SK-N-SH treated with all-trans-retinoic acid at 6 μM for 48 hours (cell line): ENCODE results near the gene PDF.
A peak's percentile ranks its signal among the peaks of the same experiment; 100 is the strongest.

ENCODE experiments used
- ATAC-seq: fragments of 200-7000 bp; cut with Tn5 transposase; 3 replicates; pipeline ENCODE4 v1.9.1; 2020; ENCODE audit warnings: mild to moderate bottlenecking, moderate library complexity
- ARNTL ChIP-seq: fragments of 450-650 bp; formaldehyde crosslinking; IDR thresholded peaks from 2 replicates; pipeline ENCODE4 v1.5.0; 2020; ENCODE audit warnings: low read depth, mild to moderate bottlenecking, moderate library complexity, borderline replicate concordance
- BACH2 ChIP-seq: fragments of 250-450 bp; sonication (Bioruptor Pico); IDR thresholded peaks from 2 replicates; pipeline ENCODE4 v1.9.0; 2021; ENCODE audit warnings: mild to moderate bottlenecking, borderline replicate concordance
- CSDC2 ChIP-seq: fragments of 250-450 bp; sonication (Bioruptor Pico); IDR thresholded peaks from 2 replicates; pipeline ENCODE4 v1.5.0; 2020; ENCODE audit warnings: mild to moderate bottlenecking, moderate library complexity
- ESRRG ChIP-seq: fragments of 250-450 bp; sonication (Bioruptor Pico); IDR thresholded peaks from 2 replicates; pipeline ENCODE4 v1.6.1; 2021; ENCODE audit warnings: mild to moderate bottlenecking
- GLIS3 ChIP-seq: fragments of 250-450 bp; sonication (Bioruptor Pico); IDR thresholded peaks from 2 replicates; pipeline ENCODE4 v1.5.0; 2020; ENCODE audit warnings: mild to moderate bottlenecking, moderate library complexity
- OSR1 ChIP-seq: fragments of 250-450 bp; sonication (Bioruptor Pico); IDR thresholded peaks from 2 replicates; pipeline ENCODE4 v1.8.0; 2022; ENCODE audit warnings: moderate library complexity, mild to moderate bottlenecking, inconsistent platforms
- PATZ1 ChIP-seq: fragments of 250-450 bp; sonication (Bioruptor Pico); IDR thresholded peaks from 2 replicates; pipeline ENCODE4 v1.8.0; 2020; ENCODE audit warnings: mild to moderate bottlenecking, moderate library complexity, borderline replicate concordance
- POU6F1 ChIP-seq: fragments of 250-450 bp; sonication (Bioruptor Pico); IDR thresholded peaks from 2 replicates; pipeline ENCODE4 v1.8.0; 2021; ENCODE audit warnings: low read depth, mild to moderate bottlenecking, moderate library complexity, borderline replicate concordance
- RARB ChIP-seq: fragments of 250-450 bp; sonication (Bioruptor Pico); IDR thresholded peaks from 2 replicates; pipeline ENCODE4 v1.8.0; 2021; ENCODE audit warnings: mild to moderate bottlenecking, moderate library complexity
- TCF4 ChIP-seq: fragments of 250-450 bp; sonication (Bioruptor Pico); IDR thresholded peaks from 2 replicates; pipeline ENCODE4 v1.8.0; 2021; ENCODE audit warnings: mild to moderate bottlenecking, moderate library complexity, borderline replicate concordance
- TOX ChIP-seq: fragments of 250-450 bp; sonication (Bioruptor Pico); IDR thresholded peaks from 2 replicates; pipeline ENCODE4 v1.8.0; 2021; ENCODE audit warnings: mild to moderate bottlenecking, moderate library complexity, borderline replicate concordance
- ZC3H10 ChIP-seq: fragments of 250-450 bp; sonication (Bioruptor Pico); IDR thresholded peaks from 2 replicates; pipeline ENCODE4 v1.5.1; 2021; ENCODE audit warnings: mild to moderate bottlenecking, moderate library complexity
- ZFP3 ChIP-seq: fragments of 250-450 bp; sonication (Bioruptor Pico); IDR thresholded peaks from 2 replicates; pipeline ENCODE4 v1.5.0; 2020; ENCODE audit warnings: mild to moderate bottlenecking, moderate library complexity
- ZFP30 ChIP-seq: fragments of 450-650 bp; formaldehyde crosslinking; IDR thresholded peaks from 2 replicates; pipeline ENCODE4 v1.5.0; 2022; ENCODE audit warnings: mild to moderate bottlenecking, moderate library complexity
- ZNF565 ChIP-seq: fragments of 450-650 bp; formaldehyde crosslinking; conservative IDR thresholded peaks from 2 replicates; pipeline ENCODE4 v1.5.0; 2020; ENCODE audit warnings: low read depth, mild to moderate bottlenecking, moderate library complexity
- ZNF8 ChIP-seq: fragments of 450-650 bp; formaldehyde crosslinking; IDR thresholded peaks from 2 replicates; pipeline ENCODE4 v1.5.0; 2020; ENCODE audit warnings: mild to moderate bottlenecking, moderate library complexity
- TF ChIP-seq, protein P1 (sequence below): fragments of 250-450 bp; sonication (Bioruptor Pico); IDR thresholded peaks from 2 replicates; pipeline ENCODE4 v1.5.1; 2021; ENCODE audit warnings: mild to moderate bottlenecking, moderate library complexity
- TF ChIP-seq, protein P2 (sequence below): fragments of 250-450 bp; sonication (Bioruptor Pico); IDR thresholded peaks from 2 replicates; pipeline ENCODE4 v1.5.1; 2020; ENCODE audit warnings: low read depth, mild to moderate bottlenecking, moderate library complexity

The PDF gene

GRCh38 chr16:69311533-69312387 lies 18.6 kb downstream of the PDF start:
- TF ChIP-seq ARNTL (CRISPR knock-in tag) (no peak), CSDC2 (CRISPR knock-in tag) (no peak), OSR1 (no peak), RARB (no peak), POU6F1 (no peak), ZFP30 (CRISPR knock-in tag) (no peak), ZNF565 (CRISPR knock-in tag) (no peak), TCF4 (CRISPR knock-in tag) (no peak), ZC3H10 (CRISPR knock-in tag) (no peak), ZFP3 (CRISPR knock-in tag) (no peak), PATZ1 (no peak), BACH2 (CRISPR knock-in tag) (no peak), ESRRG (CRISPR knock-in tag) (no peak), ZNF8 (CRISPR knock-in tag) (no peak)
- TF ChIP-seq, protein P1, sequence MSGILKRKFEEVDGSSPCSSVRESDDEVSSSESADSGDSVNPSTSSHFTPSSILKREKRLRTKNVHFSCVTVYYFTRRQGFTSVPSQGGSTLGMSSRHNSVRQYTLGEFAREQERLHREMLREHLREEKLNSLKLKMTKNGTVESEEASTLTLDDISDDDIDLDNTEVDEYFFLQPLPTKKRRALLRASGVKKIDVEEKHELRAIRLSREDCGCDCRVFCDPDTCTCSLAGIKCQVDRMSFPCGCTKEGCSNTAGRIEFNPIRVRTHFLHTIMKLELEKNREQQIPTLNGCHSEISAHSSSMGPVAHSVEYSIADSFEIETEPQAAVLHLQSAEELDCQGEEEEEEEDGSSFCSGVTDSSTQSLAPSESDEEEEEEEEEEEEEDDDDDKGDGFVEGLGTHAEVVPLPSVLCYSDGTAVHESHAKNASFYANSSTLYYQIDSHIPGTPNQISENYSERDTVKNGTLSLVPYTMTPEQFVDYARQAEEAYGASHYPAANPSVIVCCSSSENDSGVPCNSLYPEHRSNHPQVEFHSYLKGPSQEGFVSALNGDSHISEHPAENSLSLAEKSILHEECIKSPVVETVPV (CRISPR knock-in tag) = no peak
- TF ChIP-seq, protein P2, sequence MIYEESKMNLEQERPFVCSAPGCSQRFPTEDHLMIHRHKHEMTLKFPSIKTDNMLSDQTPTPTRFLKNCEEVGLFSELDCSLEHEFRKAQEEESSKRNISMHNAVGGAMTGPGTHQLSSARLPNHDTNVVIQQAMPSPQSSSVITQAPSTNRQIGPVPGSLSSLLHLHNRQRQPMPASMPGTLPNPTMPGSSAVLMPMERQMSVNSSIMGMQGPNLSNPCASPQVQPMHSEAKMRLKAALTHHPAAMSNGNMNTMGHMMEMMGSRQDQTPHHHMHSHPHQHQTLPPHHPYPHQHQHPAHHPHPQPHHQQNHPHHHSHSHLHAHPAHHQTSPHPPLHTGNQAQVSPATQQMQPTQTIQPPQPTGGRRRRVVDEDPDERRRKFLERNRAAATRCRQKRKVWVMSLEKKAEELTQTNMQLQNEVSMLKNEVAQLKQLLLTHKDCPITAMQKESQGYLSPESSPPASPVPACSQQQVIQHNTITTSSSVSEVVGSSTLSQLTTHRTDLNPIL (CRISPR knock-in tag) = no peak
- ATAC-seq = peak; percentile 59

- no peak for TF ChIP-seq CSDC2 (CRISPR knock-in tag)
- TF ChIP-seq PATZ1 = no peak
- no peak for TF ChIP-seq ZNF565 (CRISPR knock-in tag)
- no peak for TF ChIP-seq BACH2 (CRISPR knock-in tag)
- no peak for TF ChIP-seq POU6F1
- TF ChIP-seq, protein P2 (CRISPR knock-in tag) = no peak
- TF ChIP-seq GLIS3 (CRISPR knock-in tag) = no peak
- no peak for TF ChIP-seq OSR1
- no peak for TF ChIP-seq TOX (CRISPR knock-in tag)
- TF ChIP-seq ESRRG (CRISPR knock-in tag) = no peak
- no peak for TF ChIP-seq ARNTL (CRISPR knock-in tag)
- TF ChIP-seq, protein P1 (CRISPR knock-in tag) = no peak
- TF ChIP-seq ZFP3 (CRISPR knock-in tag) = no peak
Measured at GRCh38 chr16:69310653-69311532, 19.5 kb downstream of the PDF start, which contains the start of gene VPS4A. Gene VPS4A (plus strand): TSS chr16:69311350. CDS start chr16:69311512, 162 bp downstream.

More at GRCh38 chr16:69310653-69311532, 19.5 kb downstream of the PDF start, which contains the start of gene VPS4A:
- ATAC-seq = peak; percentile 95
